Tibial artery (tissue), 4 donors: ENCODE data around the gene PDE7B.
"Not testable (repeated sequence)": the region's sequence is repeated elsewhere in the genome, so short reads cannot be mapped to it uniquely, and the experiment has no call there.

Source experiments
- DNase-seq, 2 donors: peaks; one replicate each; pipeline ENCODE4 v3.0.0-alpha.2; 2019
- H3K27ac ChIP-seq, 2 donors: fragments of 200-600 bp; sonication (generic) in 1 of 2; 1 replicate in 1 of 2; 2 replicates in 1 of 2; pipeline ENCODE4 v1.5.1; 2018 to 2019; ENCODE audit warnings: mild to moderate bottlenecking in 1 of 2
- H3K27me3 ChIP-seq, 2 donors: fragments of 200-600 bp; sonication (generic) in 1 of 2; one replicate each; pipeline versions ENCODE4 v1.5.1 to v1.6.0; 2016 to 2019
- H3K36me3 ChIP-seq, 3 donors: fragments of 200-600 bp; sonication (generic) in 2 of 3; one replicate each; pipeline ENCODE4 v1.5.1; 2016 to 2019; ENCODE audit warnings: mild to moderate bottlenecking in 2 of 3
- H3K4me1 ChIP-seq, 4 donors: fragments of 200-600 bp; sonication (generic) in 2 of 4; 1 replicate in 3 of 4; 2 replicates in 1 of 4; pipeline ENCODE4 v1.5.1; 2016 to 2019
- H3K4me3 ChIP-seq, 2 donors: fragments of 200-600 bp; sonication (generic) in 1 of 2; 1 replicate in 1 of 2; 2 replicates in 1 of 2; pipeline ENCODE4 v1.5.1; 2018 to 2019; ENCODE audit warnings: mild to moderate bottlenecking in 2 of 2
- H3K9me3 ChIP-seq, 3 donors: fragments of 200-600 bp; sonication (generic) in 1 of 3; one replicate each; pipeline ENCODE4 v1.5.1; 2016 to 2019
- CTCF ChIP-seq, 2 experiments: fragments of 200-600 bp in 1 of 2; fragments of 450-650 bp in 1 of 2; IDR thresholded peaks; one replicate each; pipeline ENCODE4 v1.5.1; 2017 to 2019; ENCODE audit warnings: antibody characterized with exemption in 2 of 2, mild to moderate bottlenecking in 1 of 2, moderate library complexity in 1 of 2
- intact Hi-C: fragments of 100-400 bp; cut with DNase I; formaldehyde crosslinking; loops from one replicate; pipeline ENCODE4 v1.15.0; 2023; ENCODE audit warnings: low total_unique reads

Gene PDE7B

DNA sequence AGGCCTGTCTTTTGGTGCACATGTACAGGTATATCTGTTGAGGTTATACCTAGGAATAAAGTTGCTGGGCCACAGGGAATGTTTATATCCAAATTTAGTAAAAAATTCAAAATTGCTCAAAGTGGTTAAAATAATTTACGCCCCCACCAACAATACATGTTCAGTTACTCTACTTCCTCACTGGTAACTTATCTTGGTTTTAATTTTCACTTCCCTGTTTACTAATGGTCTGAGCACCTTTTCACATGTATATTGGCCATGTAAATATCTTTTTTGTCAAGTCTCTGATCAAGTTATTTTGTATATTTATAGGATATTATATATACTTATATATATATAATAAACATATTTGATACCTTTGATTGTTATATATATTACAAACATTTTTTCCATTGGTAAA lies 9.7 kb downstream of the PDE7B start:
- no peaks in the 10 kb centered on the region for H3K4me1 ChIP-seq
- no peak overlapping the region for H3K4me3 ChIP-seq
- DNase-seq, result no peak
- H3K36me3 ChIP-seq, result no peaks in the 10 kb centered on the region
- H3K9me3 ChIP-seq, result no peaks in the 10 kb centered on the region
- intact Hi-C loops, result no loop called here
- H3K27ac ChIP-seq, result no peak overlapping the region
- H3K27me3 ChIP-seq, result no peaks in the 10 kb centered on the region
- no peak for TF ChIP-seq CTCF (IDR thresholded peaks at IDR 0.05)

GRCh38 chr6:135864929-135865328 lies 13.4 kb downstream of the PDE7B start:
- H3K4me1 ChIP-seq, DNase-seq, intact Hi-C loops, H3K36me3 ChIP-seq, H3K4me3 ChIP-seq, H3K27me3 ChIP-seq, H3K27ac ChIP-seq, H3K9me3 ChIP-seq: not testable (repeated sequence)

DNA sequence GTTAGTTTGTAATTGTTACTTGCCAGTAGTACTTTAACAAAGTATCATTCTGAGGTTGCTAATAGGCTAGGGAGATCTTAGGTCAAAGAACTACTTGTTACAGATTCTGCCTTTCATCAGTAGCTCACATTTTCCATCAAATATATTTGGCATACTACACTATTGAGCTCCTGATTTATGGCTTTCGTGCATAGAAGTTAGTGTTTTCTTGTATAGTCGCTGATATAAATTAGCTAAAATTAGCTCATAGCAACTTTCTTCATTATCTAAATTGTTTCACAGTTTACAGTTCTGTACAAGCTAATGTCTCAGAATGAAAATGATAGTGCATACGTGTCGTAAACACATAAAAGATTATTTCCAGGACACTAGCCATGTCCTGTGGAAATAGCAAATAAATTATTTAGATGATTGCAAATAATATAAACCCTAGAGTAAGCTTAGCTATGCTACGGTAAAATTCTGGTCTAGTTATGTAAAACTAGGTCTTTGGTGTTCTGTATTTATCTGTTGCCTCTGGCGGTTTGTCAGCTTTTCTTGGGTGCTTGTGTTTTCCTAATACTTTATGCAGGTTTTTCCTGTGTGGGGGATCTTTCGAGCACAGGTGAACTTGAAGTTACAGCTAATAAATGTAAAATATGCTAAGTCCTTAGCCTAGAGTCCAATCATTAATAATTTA lies 15.1 kb downstream of the PDE7B start:
- no peak for DNase-seq
- H3K27ac ChIP-seq, result no peak overlapping the region
- H3K27me3 ChIP-seq, result no peaks in the 10 kb centered on the region
- no peaks in the 10 kb centered on the region for H3K4me1 ChIP-seq
- no peak overlapping the region for H3K4me3 ChIP-seq
- no peaks in the 10 kb centered on the region for H3K9me3 ChIP-seq
- TF ChIP-seq CTCF (IDR thresholded peaks at IDR 0.05), result no peak
- intact Hi-C loops, result no loop called here
- no peaks in the 10 kb centered on the region for H3K36me3 ChIP-seq

- no peaks in the 10 kb centered on the region for H3K9me3 ChIP-seq
- no peak for TF ChIP-seq CTCF (IDR thresholded peaks at IDR 0.05)
- DNase-seq, result no peak
- H3K36me3 ChIP-seq, result no peaks in the 10 kb centered on the region
- H3K27ac ChIP-seq, result no peak overlapping the region
- intact Hi-C loops, result no loop called here
- no peaks in the 10 kb centered on the region for H3K27me3 ChIP-seq
- H3K4me3 ChIP-seq, result no peak overlapping the region
- H3K4me1 ChIP-seq, result no peaks in the 10 kb centered on the region
Measured at GRCh38 chr6:135867332-135867731, 15.8 kb downstream of the PDE7B start.

GRCh38 chr6:135869857-135870256 lies 18.4 kb downstream of the PDE7B start:
- no peaks in the 10 kb centered on the region for H3K27me3 ChIP-seq

DNA sequence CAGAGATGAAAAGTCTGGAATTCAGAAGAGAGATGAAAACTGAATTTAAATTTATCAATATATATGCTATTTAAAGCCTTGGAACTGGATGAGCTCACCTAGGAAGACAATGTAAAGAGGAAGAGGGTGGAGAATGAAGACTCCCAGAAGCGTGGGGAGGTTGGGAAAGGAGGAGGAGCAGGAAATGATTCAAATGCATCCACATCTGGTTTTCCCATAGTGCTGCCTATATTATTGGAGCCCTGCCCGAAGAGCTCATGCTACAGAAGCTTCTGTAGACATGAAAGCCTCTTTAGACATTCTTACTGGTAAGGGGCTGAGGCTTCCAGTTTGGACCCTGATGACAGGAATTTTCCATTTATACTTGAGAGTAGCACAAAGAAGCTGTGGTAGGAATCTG lies 19.2 kb downstream of the PDE7B start:
- Histone ChIP-seq H3K36me3 (no peaks in the 10 kb centered on the region), H3K27me3 (no peaks in the 10 kb centered on the region), H3K9me3 (no peaks in the 10 kb centered on the region), H3K4me1 (no peaks in the 10 kb centered on the region), H3K27ac (no peak overlapping the region), H3K4me3 (no peak overlapping the region)
- DNase-seq, result no peak
- no peak for TF ChIP-seq CTCF (IDR thresholded peaks at IDR 0.05)
- intact Hi-C loops, result no loop called here

More at GRCh38 chr6:135869857-135870256, 18.4 kb downstream of the PDE7B start:
- H3K4me1 ChIP-seq, result no peaks in the 10 kb centered on the region
- intact Hi-C loops, result no loop called here
- no peak for DNase-seq
- no peak overlapping the region for H3K27ac ChIP-seq
- H3K9me3 ChIP-seq, result no peaks in the 10 kb centered on the region
- no peak for TF ChIP-seq CTCF (IDR thresholded peaks at IDR 0.05)
- no peak overlapping the region for H3K4me3 ChIP-seq
- no peaks in the 10 kb centered on the region for H3K36me3 ChIP-seq
